Right ventricle myocardium superior (tissue), 1 donor: ENCODE results near the gene CACNA2D4. TPM values are rescaled to one million over a fixed set of nuclear protein-coding genes. Genes with fewer than 3 reads are reported as not detected.

ENCODE experiments used
- ATAC-seq: fragments of 200-7000 bp; cut with Tn5 transposase; one replicate; pipeline ENCODE4 v1.9.1; 2020; ENCODE audit warnings: mild to moderate bottlenecking; ENCODE audit not compliant: poor library complexity
- DNase-seq: peaks from one replicate; pipeline ENCODE4 v3.0.0-alpha.2; 2020
- intact Hi-C: fragments of 100-400 bp; cut with DNase I; formaldehyde crosslinking; loops from one replicate; pipeline ENCODE4 v1.11.2; 2022
- total RNA-seq: library from RNA; stranded (reverse); fragmentation: NEBNext Ultra II Directional; extraction: Animal tissue kit (Norgen Biotek cat#: 25700); gene quantifications from one replicate; pipeline ENCODE4 v1.2.1, GENCODE V29; 2021
- donor health status: DM: no; HTN: yes; CAD: no; lungs with severe emphysema.

CACNA2D4 gene
- total RNA-seq, 1 donor from 2014 or later: 1.0 TPM

DNA sequence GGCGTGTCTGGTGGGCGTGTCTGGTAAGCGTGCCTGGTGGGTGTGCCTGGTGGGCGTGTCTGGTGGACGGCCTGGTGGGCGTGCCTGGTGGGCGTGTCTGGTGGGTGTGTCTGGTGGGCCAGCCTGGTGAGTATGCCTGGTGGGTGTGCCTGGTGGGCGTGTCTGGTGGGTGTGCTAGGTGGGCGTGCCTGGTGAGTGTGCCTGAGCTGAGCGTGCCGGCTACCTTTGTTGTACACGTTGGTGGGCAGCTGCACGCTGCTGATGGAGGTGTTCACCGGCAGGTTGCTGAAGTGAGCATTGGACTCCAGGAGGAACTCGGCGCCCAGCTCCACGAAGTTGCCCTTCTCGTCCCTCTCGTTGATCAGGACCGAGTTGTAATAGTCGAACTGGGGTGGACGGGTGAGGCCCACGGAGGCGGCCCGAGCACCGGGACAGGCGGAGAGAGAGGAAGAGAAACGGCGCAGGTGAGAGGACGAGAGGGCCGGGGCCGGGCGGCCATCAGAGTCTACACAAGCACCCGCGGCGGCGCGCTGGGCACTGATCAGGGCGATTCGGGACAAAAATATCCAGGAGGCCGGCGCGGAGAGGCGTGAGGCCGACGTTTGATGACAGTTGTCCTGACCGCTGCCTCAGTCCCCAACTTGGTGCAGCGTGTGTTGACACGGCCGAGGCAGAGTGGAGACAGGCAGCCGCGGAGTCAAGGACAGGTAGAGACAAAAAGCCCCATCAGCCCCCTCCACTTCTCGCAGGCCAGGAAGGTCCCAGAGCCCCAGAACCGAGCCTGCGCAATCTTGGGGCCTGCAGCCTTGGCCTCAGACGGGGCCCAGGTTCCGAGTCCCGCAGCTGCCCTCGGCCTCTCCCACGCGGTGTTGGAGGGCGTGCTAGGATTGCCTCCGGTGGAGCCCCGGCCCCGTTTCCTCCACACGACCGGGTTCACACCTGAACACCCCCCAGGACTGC, 10.5 kb downstream of the CACNA2D4 start:
- DNase-seq: no peak
- intact Hi-C loops: no loop called here
- peak; percentile 49 for ATAC-seq

DNA sequence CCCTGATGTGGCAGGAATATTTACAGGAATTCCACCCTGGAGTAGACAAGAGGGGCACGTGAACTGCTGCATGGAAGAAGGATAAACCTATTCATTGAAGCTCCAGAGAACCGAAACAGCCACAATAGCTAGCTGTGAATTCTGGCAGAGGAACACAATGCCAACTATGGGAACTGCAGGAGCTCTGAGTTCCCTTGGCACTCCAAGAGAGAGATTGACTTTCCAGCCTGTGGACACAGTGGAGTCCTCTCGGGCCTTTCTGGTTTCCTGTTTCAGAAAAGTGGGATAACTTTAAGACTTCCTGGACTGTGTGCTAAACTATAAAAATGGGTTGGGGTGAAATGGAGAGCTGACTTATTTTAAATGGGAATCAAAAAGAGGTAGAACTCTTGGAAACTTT, 11.9 kb downstream of the CACNA2D4 start:
- intact Hi-C loops: no loop called here
- DNase-seq: no peak
- ATAC-seq: peak; percentile 78

DNA sequence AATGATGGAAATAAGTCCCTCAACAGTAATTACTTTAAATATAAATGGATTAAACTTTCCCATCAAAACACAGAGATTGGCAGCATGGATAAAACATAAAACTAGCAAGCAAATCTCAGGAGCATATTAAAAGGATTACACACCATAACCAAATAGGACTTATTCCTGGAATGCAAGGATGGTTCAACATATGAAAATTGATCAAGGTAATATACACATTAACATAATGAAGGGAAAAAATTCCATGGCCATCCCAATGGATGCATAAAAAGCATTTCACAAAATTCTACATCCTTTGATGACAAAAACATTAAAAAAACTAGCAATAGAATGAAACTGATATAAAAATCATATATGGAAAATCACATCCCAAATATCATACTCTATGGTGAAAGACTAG, 13.6 kb downstream of the CACNA2D4 start:
- intact Hi-C loops: no loop called here
- no peak for ATAC-seq
- DNase-seq: no peak

DNA sequence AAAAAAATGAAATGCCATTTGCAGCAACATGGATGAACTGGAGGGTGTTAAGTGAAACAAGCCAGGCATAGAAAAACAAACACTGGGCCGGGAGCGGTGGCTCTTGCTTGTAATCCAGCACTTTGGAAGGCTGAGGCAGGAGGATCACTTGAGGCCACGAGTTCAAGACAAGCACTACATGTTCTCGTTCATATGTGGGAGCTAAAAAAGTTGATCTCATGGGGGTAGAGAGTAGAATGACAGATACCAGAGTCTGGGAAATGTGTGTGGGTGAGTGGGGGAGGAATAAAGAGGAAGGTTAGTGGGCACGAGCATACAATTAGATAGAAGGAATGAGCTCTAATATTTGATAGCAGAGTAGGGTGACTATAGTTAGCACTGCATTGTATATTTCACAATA, 21.5 kb downstream of the CACNA2D4 start:
- ATAC-seq (no peak), DNase-seq (no peak)
- intact Hi-C loops: no loop called here

DNA sequence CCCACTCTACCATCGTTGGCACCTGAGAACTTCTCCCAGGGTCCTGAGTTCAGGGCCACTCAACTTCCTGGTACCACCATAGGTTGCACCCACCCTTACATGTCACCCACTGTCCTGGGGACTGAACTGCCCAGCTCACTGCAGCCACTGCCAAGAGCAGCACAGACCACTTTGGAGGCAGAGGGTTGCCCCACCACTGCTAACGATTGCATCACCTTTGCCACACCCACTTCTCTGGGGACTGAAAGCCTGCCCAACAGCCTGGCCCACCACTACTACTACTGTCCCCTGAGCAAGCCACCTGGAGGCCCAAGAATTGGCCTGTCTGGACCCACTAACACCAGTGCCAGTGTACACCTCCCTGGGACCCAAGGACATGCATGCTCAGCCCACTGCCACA, 27.6 kb downstream of the CACNA2D4 start:
- ATAC-seq: no peak
- intact Hi-C loops: no loop called here
- no peak for DNase-seq

DNA sequence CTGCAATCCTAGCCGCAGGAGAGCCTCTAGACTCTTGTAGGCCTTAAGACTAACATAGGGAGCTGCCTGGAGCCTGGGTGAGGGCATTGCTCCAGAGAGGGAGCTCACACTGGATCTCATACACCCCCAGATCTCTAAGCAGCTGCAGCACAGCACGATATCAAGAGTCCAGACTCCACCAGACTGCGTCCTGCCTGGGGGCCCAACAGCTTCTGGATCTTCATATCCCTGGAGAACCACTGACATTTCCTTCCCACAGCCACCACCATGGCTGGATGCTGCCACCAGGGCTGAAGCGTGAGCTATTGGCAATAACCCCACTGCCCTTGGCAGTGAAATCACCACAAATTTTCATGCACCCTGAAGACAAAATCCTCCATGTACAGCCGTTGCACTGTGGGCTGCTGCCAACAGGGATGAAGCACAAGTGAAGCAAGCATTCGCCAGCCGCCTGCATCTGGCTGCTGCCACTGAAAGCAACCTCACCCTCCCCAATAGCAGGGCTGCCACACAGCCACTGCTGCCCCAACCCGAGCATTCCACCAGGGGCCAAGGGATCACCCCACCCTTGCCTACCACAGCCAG, 28.2 kb downstream of the CACNA2D4 start:
- ATAC-seq (no peak), DNase-seq (no peak)
- intact Hi-C loops: no loop called here

DNA sequence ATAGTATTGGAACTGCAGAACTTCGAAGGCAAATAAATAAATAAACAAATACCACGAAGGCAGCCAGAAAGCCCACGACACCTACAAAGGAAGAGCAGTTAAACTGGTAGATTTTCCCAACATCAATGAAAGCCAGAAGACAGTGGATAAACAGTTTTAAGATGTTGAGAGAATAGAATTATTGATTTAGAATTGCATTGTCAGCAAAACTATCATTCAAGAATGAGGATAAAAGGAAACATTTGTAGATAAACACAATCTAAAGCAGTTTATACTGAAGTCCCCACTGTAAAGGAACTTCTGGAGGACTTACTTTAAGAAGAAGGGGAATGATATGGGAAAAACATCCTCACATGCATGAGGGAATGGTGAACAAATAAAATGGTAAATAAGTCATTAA, 29.5 kb downstream of the CACNA2D4 start:
- intact Hi-C loops: no loop called here
- ATAC-seq (no peak), DNase-seq (no peak)

DNA sequence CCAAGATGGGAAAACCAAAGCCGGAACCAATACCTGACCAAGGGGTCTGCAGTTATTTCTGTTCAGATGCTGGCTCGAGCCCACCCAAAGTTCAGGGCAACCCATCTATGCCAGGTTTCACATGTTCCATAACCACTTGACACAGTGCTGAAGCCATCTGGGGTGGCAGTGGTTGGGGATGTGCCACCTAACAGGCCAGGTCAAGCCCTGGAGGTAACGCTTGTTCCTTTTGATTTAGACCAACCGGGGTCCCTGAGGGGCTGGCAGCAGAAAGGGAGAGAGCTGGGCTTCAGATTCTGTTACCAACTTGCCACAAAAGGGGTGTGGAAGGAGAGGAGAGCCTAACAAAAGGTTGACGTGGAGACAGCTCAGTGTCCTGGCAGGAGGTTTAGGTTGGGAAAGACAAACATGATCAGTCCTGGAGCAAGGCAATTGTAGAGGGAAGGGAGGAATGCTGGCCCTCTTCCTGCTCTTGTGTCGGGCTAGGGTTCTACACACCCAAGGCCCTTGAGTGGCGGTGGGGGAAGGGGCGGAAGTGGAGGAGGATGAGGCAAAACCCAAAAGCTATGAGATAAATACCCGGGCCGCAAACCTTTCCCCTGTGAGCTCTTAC, 31.9 kb downstream of the CACNA2D4 start:
- ATAC-seq: no peak
- intact Hi-C loops: no loop called here

DNA sequence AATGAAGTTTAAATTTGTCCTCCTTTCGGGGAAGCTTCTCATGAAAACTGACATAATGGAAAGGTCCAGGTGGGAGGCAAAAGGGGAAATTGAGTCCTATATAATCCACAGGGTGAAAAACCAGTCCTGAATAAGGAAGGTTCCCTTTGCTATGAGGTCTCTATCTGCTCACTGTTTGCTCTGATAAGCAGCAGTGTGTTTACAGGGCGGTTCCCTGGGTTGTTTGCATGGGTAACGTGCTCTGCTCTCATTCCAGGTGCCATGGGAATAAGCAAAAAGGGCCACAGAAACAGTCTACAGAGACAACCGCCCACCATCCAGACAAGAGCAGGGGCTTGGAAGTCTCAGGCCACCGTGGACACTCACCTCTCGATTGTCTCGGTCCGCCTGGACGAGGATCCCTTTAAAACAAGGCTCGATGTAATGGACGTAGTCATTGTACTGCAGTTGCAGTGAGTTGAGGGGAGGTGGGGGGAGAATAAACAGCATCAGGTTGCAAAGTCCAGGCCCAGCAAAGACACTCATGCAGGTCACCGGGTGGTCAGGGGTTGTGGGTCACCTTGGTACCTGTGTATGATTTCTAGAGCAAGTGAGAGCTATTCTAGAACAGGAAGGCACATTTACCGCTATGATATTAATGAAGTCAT, 32.7 kb downstream of the CACNA2D4 start:
- no peak for DNase-seq
- ATAC-seq: no peak
- intact Hi-C loops: no loop called here

More for the DNA sequence above, 31.9 kb downstream of the CACNA2D4 start:
- DNase-seq: no peak

DNA sequence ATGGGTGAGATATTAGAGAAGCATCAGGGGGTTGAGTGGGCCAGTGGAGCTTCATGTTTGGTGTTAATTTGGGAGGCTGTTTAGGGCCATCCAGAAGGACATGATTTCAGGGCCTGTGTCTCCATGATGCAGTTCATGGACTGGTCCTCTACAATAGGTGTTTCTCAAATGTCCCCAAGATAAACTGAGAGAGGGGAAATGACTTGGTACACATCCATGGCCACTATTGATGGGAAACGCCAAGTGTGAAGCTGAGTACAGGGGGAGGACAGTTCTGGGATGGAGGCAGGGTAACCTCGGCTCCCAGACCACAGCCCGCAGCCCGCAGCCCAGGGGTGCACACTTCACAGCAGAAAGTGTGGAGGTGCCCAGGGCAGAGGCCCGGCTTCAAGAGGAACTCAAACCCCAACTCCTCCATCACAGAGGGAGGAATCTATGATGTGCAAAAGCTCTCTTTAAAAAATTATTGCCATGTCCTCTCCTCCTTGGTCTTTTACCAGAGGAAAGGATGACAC, 33.3 kb downstream of the CACNA2D4 start:
- DNase-seq (no peak), ATAC-seq (no peak)
- intact Hi-C loops: no loop called here

DNA sequence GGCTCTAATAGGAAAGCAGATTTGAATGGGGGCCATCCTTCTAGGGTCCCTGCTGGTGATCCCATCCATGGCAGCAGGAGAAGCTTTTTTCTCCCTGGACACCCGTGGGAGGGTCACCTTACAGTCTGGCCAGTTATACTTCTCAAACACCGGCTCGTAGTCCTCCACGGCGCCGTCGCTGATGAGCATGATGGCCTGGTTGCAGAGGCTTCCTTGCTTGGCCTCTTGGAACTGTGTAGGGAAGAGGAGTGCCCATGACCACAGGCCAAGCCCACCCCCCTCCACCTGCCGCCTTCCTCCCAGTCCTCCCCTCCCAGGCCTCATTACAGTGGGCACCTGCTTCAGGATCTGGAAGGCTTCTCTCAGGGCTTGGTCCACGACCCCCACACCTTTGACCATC, 33.8 kb downstream of the CACNA2D4 start:
- intact Hi-C loops: no loop called here
- no peak for DNase-seq
- ATAC-seq: no peak

DNA sequence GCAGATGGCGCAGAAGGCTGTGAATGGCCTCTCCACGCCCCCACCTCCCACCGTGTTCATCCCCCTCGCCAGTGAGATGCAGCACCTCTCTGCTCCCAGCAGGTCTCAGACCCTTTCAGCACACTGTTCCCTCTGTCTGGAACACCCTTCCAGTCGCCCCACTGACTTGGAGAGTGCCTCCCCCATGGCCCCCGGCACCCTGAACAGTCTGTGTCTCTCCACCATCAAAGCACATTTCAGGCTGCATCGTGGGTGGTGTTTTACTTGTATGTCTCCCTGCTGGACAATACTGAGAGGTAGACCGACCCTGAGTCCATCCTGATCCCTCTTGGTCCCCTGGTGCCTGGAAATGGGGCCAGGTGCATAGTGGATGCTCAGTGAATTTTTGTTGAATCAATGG, 34.9 kb downstream of the CACNA2D4 start:
- ATAC-seq (no peak), DNase-seq (no peak)
- intact Hi-C loops: no loop called here

DNA sequence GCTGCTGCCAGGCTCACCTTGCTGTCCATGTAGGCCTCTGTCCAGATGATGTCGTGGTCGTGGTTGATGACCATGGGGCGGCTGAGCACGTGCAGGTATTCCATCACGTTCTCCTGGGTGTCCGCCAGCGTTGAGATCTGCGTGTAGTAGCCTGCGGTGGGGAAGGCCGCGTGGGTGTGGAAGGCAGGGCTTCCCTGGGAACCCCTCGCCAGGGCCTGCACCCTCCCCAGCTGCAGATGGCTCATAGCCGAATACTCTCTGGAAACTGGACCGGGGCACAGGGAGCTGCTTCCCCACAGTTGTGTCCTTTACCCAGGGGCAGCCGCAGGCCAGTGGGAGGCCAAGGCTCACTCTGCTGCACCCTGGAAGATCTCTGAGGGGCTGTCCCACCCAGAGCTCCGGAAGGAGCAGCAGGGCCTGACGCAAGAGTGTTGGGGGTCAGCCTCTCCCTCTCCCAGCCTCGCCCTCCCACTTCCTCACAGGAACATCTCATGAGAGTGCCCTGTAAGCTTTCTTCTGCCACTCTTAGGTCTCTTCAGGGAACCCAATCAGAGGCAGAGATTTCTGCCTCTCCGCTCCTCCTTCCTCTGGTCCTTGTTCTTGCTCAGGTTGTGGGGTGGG, 35.5 kb downstream of the CACNA2D4 start:
- intact Hi-C loops: no loop called here
- ATAC-seq (no peak), DNase-seq (no peak)

DNA sequence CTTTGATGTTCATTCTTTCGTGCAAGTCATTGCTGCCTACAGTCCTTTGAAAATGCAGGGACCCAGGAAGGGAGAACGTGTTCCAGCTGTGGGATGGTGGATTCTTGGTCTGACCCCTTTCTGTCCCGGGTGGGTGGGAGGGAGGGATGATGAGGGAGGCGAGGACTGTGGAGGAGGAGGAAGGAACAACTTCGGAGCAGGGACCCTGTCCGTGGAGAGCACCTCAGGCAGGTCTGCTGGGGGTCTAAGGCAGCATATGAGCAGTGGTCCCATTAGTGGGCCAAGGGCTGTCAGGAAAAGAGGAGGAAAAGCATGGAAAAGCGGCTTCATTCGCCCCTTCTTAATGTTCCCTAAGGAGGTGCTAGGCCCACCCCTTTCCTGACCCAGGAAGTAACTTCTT, 36.0 kb downstream of the CACNA2D4 start:
- intact Hi-C loops: no loop called here
- ATAC-seq: no peak
- no peak for DNase-seq

DNA sequence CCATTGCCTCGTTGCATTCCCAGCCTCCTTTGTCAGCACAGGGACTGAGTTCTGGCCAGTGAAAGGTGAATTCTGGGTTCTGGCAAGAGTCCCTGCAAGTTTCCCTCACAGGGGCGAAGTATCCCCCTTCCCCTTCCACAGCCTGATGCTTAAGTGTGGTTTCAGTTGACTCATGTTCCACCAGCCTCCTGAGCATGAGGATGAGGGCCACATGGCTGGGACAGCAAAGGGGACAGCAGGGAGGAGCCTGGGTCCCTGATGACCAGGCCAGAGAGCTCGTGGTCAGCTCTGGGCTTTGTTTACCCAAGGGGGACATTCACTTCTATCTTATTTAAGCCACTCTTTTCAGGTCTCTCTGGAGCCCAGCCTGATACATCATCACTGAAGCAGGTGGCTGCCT, 36.5 kb downstream of the CACNA2D4 start:
- intact Hi-C loops: no loop called here
- ATAC-seq: no peak
- DNase-seq: no peak

DNA sequence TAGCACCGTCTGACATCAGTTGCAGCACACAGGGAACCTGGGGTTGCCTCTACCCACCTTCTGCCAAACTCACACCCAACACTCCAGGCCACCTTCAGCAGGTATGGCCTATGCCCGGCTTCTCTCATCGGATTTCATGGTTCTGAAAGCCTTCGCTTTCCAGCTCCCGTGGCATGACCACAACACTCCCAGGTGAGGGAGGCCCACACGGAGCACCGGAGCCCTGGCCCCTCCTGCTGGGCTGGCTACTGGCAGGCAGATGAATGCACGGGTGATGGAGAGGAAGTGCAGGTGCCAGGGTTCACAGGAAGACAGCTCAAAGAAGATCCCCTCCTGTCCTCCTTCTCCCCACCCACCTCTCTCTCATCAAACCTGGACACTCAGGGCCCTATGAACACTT, 37.2 kb downstream of the CACNA2D4 start:
- no peak for ATAC-seq
- intact Hi-C loops: no loop called here
- DNase-seq: no peak

DNA sequence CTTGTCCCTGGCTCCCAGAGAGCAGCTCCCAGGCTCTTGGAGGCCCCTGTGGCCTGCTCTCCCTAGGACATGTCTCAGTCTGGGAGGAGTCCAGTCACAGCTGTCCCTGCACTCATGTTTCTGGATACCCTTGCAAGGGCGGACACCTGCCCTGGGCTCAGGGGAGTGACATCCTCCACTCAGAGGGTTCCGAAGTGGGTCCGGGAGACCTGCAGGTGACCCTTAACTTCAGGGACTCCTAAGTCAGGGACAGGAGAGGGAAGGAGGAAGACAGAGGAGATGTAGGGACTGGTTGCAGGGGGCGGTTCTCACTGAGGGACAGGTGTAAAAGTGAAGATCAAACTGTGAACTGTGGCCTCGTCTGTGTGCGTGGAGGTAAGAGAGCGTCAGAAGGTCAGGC, 37.6 kb downstream of the CACNA2D4 start:
- no peak for ATAC-seq
- intact Hi-C loops: no loop called here
- no peak for DNase-seq

DNA sequence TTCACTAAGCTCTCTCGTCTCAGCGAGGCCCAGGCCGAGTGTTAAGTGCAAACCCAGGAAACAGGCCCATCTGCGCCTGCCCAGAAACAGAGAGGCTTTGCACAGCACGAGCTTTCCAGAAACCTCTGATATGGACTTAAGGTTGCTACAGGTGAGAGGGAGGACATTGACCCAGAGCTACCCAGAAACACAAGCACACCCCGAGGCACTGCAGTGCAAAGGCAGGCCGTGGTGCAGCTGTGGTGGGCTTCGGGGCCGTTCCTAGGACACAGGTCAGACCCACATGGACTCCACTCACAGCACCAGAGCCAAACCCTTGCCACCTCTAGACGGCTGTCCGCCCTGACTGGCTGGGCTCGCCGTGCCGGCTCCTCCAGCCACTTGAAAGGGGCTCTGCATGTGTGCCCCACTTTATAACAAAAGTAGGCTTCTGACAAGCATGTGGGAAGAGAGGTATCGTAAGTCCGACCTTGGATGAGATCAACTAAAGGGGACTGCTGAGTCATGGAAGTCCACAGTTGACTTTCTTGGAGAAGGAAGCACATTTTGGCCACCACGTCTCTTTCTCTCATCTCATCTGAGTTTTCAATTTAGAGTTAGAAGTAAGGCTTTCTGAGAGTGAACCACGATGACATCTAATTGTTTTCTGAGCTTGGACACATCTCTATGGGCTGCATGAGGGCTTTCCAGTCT, 38.2 kb downstream of the CACNA2D4 start:
- no peak for DNase-seq
- ATAC-seq: no peak
- intact Hi-C loops: no loop called here
